Osteocyte (in vitro differentiated cells): ENCODE results near the gene JCHAIN. TPM values are rescaled to one million over a fixed set of nuclear protein-coding genes. Genes with fewer than 3 reads are reported as not detected.

Experiments used
- DNase-seq: peaks from one replicate; pipeline ENCODE4 v3.0.0; 2021; ENCODE audit warnings: mixed read lengths; ENCODE audit not compliant: unreplicated experiment; ENCODE audit errors: extremely low spot score
- H3K27ac Mint-ChIP-seq: one replicate; pipeline ENCODE4 v1.8.0; 2021; ENCODE audit warnings: mild to moderate bottlenecking, mixed read lengths; ENCODE audit not compliant: unreplicated experiment
- H3K27me3 Mint-ChIP-seq: one replicate; pipeline ENCODE4 v1.8.0; 2021; ENCODE audit warnings: mixed read lengths; ENCODE audit not compliant: unreplicated experiment
- H3K36me3 Mint-ChIP-seq: one replicate; pipeline ENCODE4 v1.8.0; 2021; ENCODE audit warnings: mixed read lengths; ENCODE audit not compliant: unreplicated experiment
- H3K4me1 Mint-ChIP-seq: one replicate; pipeline ENCODE4 v1.8.0; 2021; ENCODE audit warnings: mixed read lengths; ENCODE audit not compliant: unreplicated experiment
- H3K4me3 Mint-ChIP-seq: one replicate; pipeline ENCODE4 v1.8.0; 2021; ENCODE audit warnings: mild to moderate bottlenecking, moderate library complexity, mixed read lengths; ENCODE audit not compliant: unreplicated experiment
- H3K9me3 Mint-ChIP-seq: one replicate; pipeline ENCODE4 v1.8.0; 2021; ENCODE audit warnings: mixed read lengths; ENCODE audit not compliant: unreplicated experiment
- total RNA-seq: library from RNA; stranded (reverse); gene quantifications from 2 replicates; pipeline ENCODE4 v1.2.1, GENCODE V29; 2021
- TF ChIP-seq, protein P1 (sequence below): fragments of 200-600 bp; sonication (generic); IDR thresholded peaks from 2 replicates; pipeline ENCODE4 v1.5.0; 2021; ENCODE audit warnings: antibody characterized with exemption, mild to moderate bottlenecking, moderate library complexity

The JCHAIN gene
- total RNA-seq, 1 donor from 2014 or later, result not detected

DNA sequence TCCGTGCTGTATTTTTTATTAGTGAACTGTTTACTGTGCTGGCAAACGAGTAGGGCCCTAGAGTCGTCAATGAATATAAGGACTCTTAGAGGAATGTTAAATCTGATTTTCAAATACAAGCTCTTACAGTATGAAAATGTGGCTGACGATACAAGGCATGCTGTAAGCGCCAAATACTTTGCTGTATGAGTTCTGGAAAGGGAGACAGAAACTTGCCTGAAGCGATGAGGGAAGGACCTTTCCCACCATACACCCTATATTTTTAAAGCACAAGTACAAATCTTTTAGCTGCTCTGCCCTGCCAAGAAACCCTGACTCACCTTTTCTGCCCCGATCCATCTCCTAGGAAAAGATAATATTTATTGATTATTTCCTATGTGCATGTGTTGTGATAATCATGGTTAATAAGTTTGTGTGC is 39.7 kb upstream of the JCHAIN start:
- no peak for DNase-seq
- peaks cover 25% of the 10 kb centered on the region for H3K4me1 Mint-ChIP-seq

DNA sequence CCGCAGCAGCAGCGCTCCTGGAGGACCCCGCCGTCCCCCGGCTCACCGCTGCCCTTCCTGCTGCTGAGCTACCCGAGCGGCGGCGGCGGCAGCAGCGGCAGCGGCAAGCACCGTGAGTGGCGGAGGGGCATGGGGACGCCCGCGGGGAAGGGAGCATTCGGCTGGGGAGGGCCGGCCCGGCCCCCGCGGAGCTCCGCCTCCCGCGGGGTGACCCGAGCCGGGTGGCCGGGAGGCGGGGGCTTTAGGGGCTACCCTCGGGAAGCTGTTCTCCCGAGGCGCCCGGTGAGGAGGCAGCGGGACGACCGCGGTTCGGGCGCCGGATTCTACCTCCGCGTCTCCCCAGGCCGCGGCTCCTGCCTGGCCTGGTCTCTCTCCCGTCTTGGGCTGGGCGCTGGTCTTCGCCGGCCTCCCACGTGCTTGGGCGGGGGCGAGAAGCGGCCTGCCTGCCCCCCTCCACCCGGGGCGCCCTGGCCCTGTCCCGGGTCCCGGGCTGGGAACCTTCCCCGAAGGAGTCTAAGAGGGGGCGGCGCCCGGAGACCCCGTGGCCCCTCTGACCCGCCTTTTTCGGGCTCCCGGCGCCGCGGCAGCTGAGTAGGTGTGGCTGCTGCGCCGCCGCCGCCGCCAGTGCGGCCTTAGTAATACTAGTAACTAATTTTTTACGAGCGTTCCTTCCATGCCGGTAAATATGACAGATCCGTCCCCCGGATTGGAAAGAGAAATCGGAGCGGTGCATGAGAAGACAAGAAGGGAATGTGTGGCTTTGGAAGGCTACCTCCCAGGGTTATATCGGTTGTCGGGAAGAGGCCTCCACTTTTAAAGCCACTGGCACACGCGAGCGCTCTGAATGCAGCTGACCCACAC is 39.1 kb upstream of the JCHAIN start:
- DNase-seq, result peak; percentile 88
- TF ChIP-seq, protein P1, sequence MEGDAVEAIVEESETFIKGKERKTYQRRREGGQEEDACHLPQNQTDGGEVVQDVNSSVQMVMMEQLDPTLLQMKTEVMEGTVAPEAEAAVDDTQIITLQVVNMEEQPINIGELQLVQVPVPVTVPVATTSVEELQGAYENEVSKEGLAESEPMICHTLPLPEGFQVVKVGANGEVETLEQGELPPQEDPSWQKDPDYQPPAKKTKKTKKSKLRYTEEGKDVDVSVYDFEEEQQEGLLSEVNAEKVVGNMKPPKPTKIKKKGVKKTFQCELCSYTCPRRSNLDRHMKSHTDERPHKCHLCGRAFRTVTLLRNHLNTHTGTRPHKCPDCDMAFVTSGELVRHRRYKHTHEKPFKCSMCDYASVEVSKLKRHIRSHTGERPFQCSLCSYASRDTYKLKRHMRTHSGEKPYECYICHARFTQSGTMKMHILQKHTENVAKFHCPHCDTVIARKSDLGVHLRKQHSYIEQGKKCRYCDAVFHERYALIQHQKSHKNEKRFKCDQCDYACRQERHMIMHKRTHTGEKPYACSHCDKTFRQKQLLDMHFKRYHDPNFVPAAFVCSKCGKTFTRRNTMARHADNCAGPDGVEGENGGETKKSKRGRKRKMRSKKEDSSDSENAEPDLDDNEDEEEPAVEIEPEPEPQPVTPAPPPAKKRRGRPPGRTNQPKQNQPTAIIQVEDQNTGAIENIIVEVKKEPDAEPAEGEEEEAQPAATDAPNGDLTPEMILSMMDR, result no peak
- Mint-ChIP-seq H3K9me3 (no peaks in the 10 kb centered on the region), H3K36me3 (no peaks in the 10 kb centered on the region), H3K4me1 (peaks cover 25% of the 10 kb centered on the region), H3K27me3 (no peaks in the 10 kb centered on the region), H3K27ac (peak overlapping the region; percentile 86), H3K4me3 (peak overlapping the region; percentile 80)

More for the DNA sequence above, 39.7 kb upstream of the JCHAIN start:
- Mint-ChIP-seq H3K4me3 (peak overlapping the region; percentile 80), H3K36me3 (no peaks in the 10 kb centered on the region), H3K9me3 (no peaks in the 10 kb centered on the region), H3K27me3 (no peaks in the 10 kb centered on the region), H3K27ac (peak overlapping the region; percentile 86)
- TF ChIP-seq, protein P1, result no peak

DNA sequence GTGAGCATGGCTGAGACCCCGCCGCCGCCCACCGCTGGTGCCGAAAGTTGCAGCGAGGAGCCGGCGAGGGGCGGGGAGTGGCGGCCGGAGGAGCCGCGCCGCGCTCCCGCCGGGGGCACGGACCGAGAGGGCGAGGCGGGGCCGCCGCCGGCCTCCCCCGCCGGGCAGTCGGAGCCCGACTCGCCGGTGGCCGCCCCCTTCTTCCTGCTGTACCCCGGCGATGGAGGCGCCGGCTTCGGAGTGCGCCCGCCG is 38.5 kb upstream of the JCHAIN start:
- peak overlapping the region; percentile 47 for H3K4me3 Mint-ChIP-seq
- no peaks in the 10 kb centered on the region for H3K36me3 Mint-ChIP-seq
- TF ChIP-seq, protein P1, result no peak
- H3K27ac Mint-ChIP-seq, result no peak overlapping the region
- H3K9me3 Mint-ChIP-seq, result no peaks in the 10 kb centered on the region
- no peak for DNase-seq
- peaks cover 25% of the 10 kb centered on the region for H3K4me1 Mint-ChIP-seq
- H3K27me3 Mint-ChIP-seq, result no peaks in the 10 kb centered on the region

DNA sequence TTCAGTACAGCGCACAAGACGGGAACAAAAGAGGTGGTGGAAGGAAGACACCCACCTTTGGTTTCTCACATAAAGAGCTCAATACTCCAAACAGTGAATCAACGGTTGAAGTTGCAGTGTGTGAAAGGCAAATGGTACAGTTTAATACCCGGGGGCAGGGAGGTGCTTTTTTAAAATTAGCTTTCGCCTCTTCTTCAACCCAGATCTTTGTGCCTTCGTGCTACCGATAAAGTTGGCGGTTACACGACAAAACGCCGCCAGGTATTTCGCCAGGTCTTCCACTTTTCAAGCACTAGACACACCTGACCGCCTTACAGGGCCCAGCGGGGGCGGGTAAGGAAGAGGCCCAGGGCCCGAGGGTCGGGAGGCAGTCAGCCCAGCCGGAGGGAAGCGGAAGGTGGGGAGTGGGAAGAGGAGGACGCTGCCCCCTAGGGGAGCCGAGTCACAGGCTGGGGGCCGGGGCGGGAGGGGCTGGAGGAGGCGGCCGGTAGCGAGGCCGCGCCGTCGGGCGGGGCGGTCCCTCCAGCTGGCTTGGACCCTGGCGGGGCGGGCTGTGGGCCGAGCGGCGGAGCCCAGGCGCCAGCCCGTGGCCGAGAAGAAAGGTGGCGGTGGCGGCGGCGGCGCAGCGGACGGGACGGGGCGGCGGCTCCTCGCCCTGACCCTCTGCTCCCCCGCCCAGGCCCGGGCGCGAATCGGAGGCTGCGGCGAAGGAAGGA is 38.1 kb upstream of the JCHAIN start:
- peak overlapping the region; percentile 79 for H3K4me3 Mint-ChIP-seq

More for the DNA sequence above, 38.1 kb upstream of the JCHAIN start:
- TF ChIP-seq, protein P1, result peak; percentile 47
- peak overlapping the region; percentile 87 for H3K27ac Mint-ChIP-seq
- no peaks in the 10 kb centered on the region for H3K36me3 Mint-ChIP-seq
- H3K27me3 Mint-ChIP-seq, result no peaks in the 10 kb centered on the region
- peaks cover 23% of the 10 kb centered on the region for H3K4me1 Mint-ChIP-seq
- no peaks in the 10 kb centered on the region for H3K9me3 Mint-ChIP-seq
- DNase-seq, result peak; percentile 90
